Suprapubic skin (tissue), 4 donors: ENCODE data around the gene NRXN3. TPM values are rescaled to one million over a fixed set of nuclear protein-coding genes. Genes with fewer than 3 reads are reported as not detected.

ENCODE experiments used
- DNase-seq, 2 donors: peaks; one replicate each; pipeline ENCODE4 v3.0.0-alpha.2; 2019; ENCODE audit warnings: low spot score in 2 of 2
- H3K27ac ChIP-seq: fragments of 200-600 bp; sonication (generic); one replicate; pipeline ENCODE4 v1.5.1; 2019
- H3K27me3 ChIP-seq: fragments of 200-600 bp; sonication (generic); one replicate; pipeline ENCODE4 v1.5.1; 2019
- H3K36me3 ChIP-seq: fragments of 200-600 bp; sonication (generic); one replicate; pipeline ENCODE4 v1.5.1; 2019
- H3K4me1 ChIP-seq: fragments of 200-600 bp; sonication (generic); one replicate; pipeline ENCODE4 v1.5.1; 2019
- H3K4me3 ChIP-seq: fragments of 200-600 bp; sonication (generic); one replicate; pipeline ENCODE4 v1.5.1; 2019; ENCODE audit warnings: mild to moderate bottlenecking
- H3K9me3 ChIP-seq: fragments of 200-600 bp; sonication (generic); one replicate; pipeline ENCODE4 v1.5.1; 2019
- EP300 ChIP-seq: sonication (generic); formaldehyde crosslinking; IDR thresholded peaks from one replicate; pipeline ENCODE4 v1.6.1; 2017; ENCODE audit warnings: antibody characterized with exemption
- POLR2A ChIP-seq, 2 donors: fragments of 450-650 bp; IDR thresholded peaks; one replicate each; pipeline ENCODE4 v1.6.1; 2017; ENCODE audit warnings: antibody characterized with exemption in 2 of 2, mild to moderate bottlenecking in 2 of 2, moderate library complexity in 2 of 2
- POLR2AphosphoS5 ChIP-seq, 3 donors: sonication (generic); formaldehyde crosslinking; IDR thresholded peaks; one replicate each; pipeline ENCODE4 v1.6.1; 2017; ENCODE audit warnings: antibody characterized with exemption in 3 of 3
- WGBS: methylation state at CpG from one replicate; pipeline ENCODE4 v1.1.5; 2018; 5-methylcytosine and 5-hydroxymethylcytosine counted together
- total RNA-seq, 4 donors: library from RNA; depleted of rRNA; stranded (reverse); fragments of >200 nt; gene quantifications; one replicate each; pipeline ENCODE4 v1.1.0, GENCODE V29; 2016
- TF ChIP-seq, protein P1 (sequence below), 2 donors: fragments of 200-600 bp in 1 of 2; fragments of 450-650 bp in 1 of 2; sonication (generic) in 1 of 2; IDR thresholded peaks; one replicate each; pipeline ENCODE4 v1.5.1; 2016 to 2019; ENCODE audit warnings: antibody characterized with exemption in 2 of 2, mild to moderate bottlenecking in 1 of 2, moderate library complexity in 1 of 2

Gene NRXN3
- total RNA-seq, 4 donors from 2014 or later: 0.79 to 4.3 (median 3.3) TPM

DNA sequence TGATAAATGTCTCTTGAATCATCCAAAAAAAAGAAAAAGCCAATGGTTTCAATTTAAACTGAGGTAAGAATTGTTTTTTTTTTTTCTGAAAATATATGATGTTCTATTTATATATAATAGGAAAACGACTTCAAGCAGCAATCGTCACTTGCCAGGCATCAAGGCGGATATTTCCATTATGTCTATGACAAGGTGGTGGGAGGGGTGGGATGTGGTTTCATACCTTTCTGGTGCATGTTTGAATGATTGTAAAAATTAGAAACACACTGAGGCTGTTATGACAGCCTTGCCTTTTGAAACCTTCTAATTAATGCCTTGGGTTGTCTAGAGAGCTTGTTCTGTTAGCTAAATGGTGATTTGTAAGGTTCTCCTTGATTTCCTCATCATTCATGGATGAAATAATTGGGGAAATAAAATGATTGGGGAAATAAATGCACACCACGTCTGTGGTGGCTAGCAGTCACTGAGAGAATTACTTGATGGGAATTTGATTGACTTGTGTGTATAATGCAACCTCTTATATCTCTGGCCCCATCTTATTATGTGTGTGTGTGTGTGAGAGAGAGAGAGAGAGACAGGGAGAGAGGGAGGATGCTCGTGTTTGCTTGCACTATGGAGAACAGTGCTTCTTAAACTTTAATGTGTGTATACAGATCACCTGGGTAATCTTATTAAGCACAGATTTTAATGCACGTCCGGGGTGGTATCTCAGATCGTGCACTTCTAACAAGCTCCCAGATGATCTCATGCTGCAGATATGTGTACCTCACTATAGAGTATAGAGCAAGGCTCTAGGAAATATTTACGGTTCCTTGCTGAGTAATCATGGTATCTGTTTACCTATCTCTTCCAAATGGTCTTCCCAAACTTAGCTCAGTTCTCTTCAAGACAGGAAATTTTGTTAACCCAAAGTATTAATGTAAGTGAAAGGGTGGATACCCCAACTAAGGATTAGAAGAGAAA is 1538.5 kb downstream of the NRXN3 start:
- TF ChIP-seq POLR2A (IDR thresholded peaks at IDR 0.05) (no peak), POLR2AphosphoS5 (IDR thresholded peaks at IDR 0.05) (no peak), EP300 (no peak)
- TF ChIP-seq, protein P1, sequence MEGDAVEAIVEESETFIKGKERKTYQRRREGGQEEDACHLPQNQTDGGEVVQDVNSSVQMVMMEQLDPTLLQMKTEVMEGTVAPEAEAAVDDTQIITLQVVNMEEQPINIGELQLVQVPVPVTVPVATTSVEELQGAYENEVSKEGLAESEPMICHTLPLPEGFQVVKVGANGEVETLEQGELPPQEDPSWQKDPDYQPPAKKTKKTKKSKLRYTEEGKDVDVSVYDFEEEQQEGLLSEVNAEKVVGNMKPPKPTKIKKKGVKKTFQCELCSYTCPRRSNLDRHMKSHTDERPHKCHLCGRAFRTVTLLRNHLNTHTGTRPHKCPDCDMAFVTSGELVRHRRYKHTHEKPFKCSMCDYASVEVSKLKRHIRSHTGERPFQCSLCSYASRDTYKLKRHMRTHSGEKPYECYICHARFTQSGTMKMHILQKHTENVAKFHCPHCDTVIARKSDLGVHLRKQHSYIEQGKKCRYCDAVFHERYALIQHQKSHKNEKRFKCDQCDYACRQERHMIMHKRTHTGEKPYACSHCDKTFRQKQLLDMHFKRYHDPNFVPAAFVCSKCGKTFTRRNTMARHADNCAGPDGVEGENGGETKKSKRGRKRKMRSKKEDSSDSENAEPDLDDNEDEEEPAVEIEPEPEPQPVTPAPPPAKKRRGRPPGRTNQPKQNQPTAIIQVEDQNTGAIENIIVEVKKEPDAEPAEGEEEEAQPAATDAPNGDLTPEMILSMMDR (IDR thresholded peaks at IDR 0.05): no peak
- Histone ChIP-seq H3K27me3 (no peaks in the 10 kb centered on the region), H3K4me1 (no peaks in the 10 kb centered on the region), H3K27ac (no peak overlapping the region), H3K36me3 (no peaks in the 10 kb centered on the region), H3K4me3 (no peak overlapping the region), H3K9me3 (no peaks in the 10 kb centered on the region)
- DNase-seq: no peak
- WGBS: 55% methylated on average over 9 of the region's 9 CpGs

DNA sequence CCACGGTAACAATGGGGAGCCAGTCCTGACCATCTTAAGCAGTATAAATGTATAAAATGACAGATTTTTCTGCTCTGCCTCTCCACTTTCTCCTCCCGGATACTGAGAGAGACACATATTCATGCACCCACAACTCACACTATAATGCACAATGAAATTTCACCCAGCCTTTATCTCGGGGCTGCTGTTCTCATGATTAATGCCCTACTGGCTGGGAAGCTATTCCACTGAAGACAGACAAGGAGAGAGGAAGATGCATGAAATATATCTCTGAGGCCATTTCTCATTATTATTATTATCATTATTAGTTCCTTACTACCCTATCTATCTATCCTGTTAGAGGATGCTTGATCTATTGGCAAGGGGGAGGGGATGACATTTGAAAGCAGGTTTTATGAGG is 1539.4 kb downstream of the NRXN3 start:
- Histone ChIP-seq H3K4me1 (no peaks in the 10 kb centered on the region), H3K36me3 (no peaks in the 10 kb centered on the region), H3K27me3 (no peaks in the 10 kb centered on the region), H3K27ac (no peak overlapping the region), H3K9me3 (no peaks in the 10 kb centered on the region), H3K4me3 (no peak overlapping the region)
- TF ChIP-seq, protein P1 (IDR thresholded peaks at IDR 0.05): no peak
- TF ChIP-seq POLR2AphosphoS5 (IDR thresholded peaks at IDR 0.05) (no peak), POLR2A (IDR thresholded peaks at IDR 0.05) (no peak), EP300 (no peak)
- no peak for DNase-seq
- 73% methylated on average over 3 of the region's 3 CpGs for WGBS

DNA sequence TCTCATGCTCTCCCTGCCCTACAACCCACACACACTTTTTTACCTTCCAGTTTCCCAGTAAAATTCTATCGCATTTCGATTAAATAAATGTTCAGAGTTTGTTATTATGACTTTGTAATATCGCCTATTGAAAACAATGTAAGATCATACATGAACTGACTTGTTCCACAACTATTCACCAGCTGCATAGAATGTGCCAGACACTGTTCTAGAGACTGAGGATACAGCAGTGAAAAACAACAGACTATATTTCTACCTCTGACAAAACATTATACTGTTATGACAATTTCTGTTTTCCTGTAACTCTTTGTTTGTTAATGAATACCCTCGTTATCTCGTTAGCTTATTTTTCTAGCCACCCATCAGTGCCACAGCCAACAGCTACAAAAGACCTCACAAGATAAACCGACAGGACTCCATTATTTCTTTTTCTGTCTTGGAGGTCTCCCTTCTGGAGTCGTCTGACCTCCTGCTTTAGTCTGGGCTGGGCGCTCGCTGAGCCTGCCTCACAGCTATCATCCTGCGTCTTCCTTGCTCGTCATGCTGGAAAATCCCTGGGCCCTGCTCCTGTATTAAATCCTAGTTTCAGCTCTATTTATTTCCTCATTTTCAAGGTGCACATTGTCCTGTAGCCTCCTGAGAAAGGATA is 1542.3 kb downstream of the NRXN3 start:
- no peaks in the 10 kb centered on the region for H3K36me3 ChIP-seq
- no peaks in the 10 kb centered on the region for H3K27me3 ChIP-seq
- DNase-seq: no peak
- no peaks in the 10 kb centered on the region for H3K9me3 ChIP-seq
- TF ChIP-seq EP300: no peak
- no peak for TF ChIP-seq POLR2A (IDR thresholded peaks at IDR 0.05)
- TF ChIP-seq POLR2AphosphoS5 (IDR thresholded peaks at IDR 0.05): no peak
- TF ChIP-seq, protein P1 (IDR thresholded peaks at IDR 0.05): no peak
- no peak overlapping the region for H3K4me3 ChIP-seq
- no peak overlapping the region for H3K27ac ChIP-seq
- 49% methylated on average over 11 of the region's 11 CpGs for WGBS
- no peaks in the 10 kb centered on the region for H3K4me1 ChIP-seq

DNA sequence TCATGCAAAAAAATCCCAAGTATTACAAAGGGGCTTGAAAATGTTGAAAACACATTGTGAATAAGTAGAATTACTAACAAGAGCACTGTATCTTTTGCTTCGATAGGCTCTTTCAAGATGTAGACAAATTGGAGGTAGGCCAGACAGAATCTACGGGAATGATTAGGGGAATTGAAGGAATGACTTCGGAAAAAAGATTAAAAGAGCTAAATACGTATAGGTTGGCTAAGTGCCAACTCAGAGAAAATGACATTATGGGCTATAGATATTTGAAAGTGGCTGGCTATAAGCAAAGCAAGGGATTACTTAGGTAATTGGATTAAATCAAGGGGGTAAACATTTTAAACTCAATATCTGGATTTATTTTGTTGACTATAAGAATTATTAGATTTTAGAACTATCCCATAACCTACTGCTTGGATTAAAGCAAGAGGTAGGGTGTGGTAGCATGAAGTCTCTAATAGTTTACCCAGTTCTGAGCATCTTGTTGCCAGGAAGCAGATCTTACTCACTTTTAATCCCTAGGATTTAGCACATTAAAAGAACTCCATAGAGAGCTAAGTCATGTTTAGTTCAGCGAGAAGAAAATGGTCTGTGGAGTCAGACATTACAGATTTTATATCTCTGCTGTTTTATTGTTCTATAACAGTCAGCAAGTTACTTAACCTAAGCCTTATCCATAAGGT is 1551.4 kb downstream of the NRXN3 start:
- Histone ChIP-seq H3K27me3 (no peaks in the 10 kb centered on the region), H3K9me3 (no peaks in the 10 kb centered on the region), H3K27ac (no peak overlapping the region), H3K36me3 (no peaks in the 10 kb centered on the region), H3K4me3 (no peak overlapping the region), H3K4me1 (no peaks in the 10 kb centered on the region)
- 40% methylated on average over 5 of the region's 5 CpGs for WGBS
- no peak for TF ChIP-seq POLR2AphosphoS5 (IDR thresholded peaks at IDR 0.05)
- TF ChIP-seq, protein P1 (IDR thresholded peaks at IDR 0.05): no peak
- TF ChIP-seq EP300: no peak
- TF ChIP-seq POLR2A (IDR thresholded peaks at IDR 0.05): no peak
- DNase-seq: no peak
